Measurements from ENCODE around the gene SEC24A.
A peak's percentile ranks its signal among the peaks of the same experiment; 100 is the strongest.

Gene SEC24A

DNA sequence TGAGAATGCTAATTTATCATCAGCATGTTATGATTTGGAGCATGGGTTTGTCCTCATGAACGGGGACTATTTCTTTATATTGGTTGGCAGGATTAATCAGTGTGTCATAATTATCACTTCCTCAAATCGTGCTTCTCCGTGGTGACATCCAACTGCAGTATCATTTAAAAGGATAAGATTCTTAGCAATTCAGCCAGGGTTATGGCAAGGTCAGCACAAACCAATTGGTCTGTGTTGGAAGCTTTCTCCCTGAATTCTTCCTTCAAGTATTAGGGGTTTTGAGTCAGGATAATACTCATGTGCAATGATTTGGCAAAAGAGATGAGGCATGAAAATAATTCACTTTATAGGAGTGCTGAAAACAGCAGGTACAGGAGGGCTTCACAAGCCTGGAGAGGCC is 84.2 kb downstream of the SEC24A start:
- TF ChIP-seq, protein P1, sequence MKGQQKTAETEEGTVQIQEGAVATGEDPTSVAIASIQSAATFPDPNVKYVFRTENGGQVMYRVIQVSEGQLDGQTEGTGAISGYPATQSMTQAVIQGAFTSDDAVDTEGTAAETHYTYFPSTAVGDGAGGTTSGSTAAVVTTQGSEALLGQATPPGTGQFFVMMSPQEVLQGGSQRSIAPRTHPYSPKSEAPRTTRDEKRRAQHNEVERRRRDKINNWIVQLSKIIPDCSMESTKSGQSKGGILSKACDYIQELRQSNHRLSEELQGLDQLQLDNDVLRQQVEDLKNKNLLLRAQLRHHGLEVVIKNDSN (IDR thresholded peaks at IDR 0.05): no peak
- no peak for TF ChIP-seq EP300 (IDR thresholded peaks at IDR 0.05; ENCODE audit: borderline replicate concordance)
- no peak for TF ChIP-seq FOXM1 (IDR thresholded peaks at IDR 0.05; ENCODE audit: borderline replicate concordance, low read depth)
- no peak for TF ChIP-seq TCF12 (IDR thresholded peaks at IDR 0.05; ENCODE audit: low read depth)
- no peak for TF ChIP-seq EGR1 (IDR thresholded peaks at IDR 0.05)
- TF ChIP-seq, protein P2, sequence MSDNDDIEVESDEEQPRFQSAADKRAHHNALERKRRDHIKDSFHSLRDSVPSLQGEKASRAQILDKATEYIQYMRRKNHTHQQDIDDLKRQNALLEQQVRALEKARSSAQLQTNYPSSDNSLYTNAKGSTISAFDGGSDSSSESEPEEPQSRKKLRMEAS (IDR thresholded peaks at IDR 0.05): no peak
- no peak for TF ChIP-seq CREB1 (IDR thresholded peaks at IDR 0.05; ENCODE audit: low read depth)
- no peak for TF ChIP-seq ZBTB7A (IDR thresholded peaks at IDR 0.05; ENCODE audit: low read depth)
- no peak for TF ChIP-seq RAD21 (IDR thresholded peaks at IDR 0.05; ENCODE audit: low read depth)
- TF ChIP-seq NFIC (IDR thresholded peaks at IDR 0.05): no peak
- no peak for TF ChIP-seq TEAD4 (IDR thresholded peaks at IDR 0.05)
- TF ChIP-seq, protein P3, sequence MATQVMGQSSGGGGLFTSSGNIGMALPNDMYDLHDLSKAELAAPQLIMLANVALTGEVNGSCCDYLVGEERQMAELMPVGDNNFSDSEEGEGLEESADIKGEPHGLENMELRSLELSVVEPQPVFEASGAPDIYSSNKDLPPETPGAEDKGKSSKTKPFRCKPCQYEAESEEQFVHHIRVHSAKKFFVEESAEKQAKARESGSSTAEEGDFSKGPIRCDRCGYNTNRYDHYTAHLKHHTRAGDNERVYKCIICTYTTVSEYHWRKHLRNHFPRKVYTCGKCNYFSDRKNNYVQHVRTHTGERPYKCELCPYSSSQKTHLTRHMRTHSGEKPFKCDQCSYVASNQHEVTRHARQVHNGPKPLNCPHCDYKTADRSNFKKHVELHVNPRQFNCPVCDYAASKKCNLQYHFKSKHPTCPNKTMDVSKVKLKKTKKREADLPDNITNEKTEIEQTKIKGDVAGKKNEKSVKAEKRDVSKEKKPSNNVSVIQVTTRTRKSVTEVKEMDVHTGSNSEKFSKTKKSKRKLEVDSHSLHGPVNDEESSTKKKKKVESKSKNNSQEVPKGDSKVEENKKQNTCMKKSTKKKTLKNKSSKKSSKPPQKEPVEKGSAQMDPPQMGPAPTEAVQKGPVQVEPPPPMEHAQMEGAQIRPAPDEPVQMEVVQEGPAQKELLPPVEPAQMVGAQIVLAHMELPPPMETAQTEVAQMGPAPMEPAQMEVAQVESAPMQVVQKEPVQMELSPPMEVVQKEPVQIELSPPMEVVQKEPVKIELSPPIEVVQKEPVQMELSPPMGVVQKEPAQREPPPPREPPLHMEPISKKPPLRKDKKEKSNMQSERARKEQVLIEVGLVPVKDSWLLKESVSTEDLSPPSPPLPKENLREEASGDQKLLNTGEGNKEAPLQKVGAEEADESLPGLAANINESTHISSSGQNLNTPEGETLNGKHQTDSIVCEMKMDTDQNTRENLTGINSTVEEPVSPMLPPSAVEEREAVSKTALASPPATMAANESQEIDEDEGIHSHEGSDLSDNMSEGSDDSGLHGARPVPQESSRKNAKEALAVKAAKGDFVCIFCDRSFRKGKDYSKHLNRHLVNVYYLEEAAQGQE (IDR thresholded peaks at IDR 0.05; ENCODE audit: low read depth): no peak
- TF ChIP-seq YY1 (IDR thresholded peaks at IDR 0.05; ENCODE audit: low read depth): no peak
- TF ChIP-seq CEBPB (IDR thresholded peaks at IDR 0.05): no peak
- TF ChIP-seq TAF1 (IDR thresholded peaks at IDR 0.05; ENCODE audit: low read depth): no peak

DNA sequence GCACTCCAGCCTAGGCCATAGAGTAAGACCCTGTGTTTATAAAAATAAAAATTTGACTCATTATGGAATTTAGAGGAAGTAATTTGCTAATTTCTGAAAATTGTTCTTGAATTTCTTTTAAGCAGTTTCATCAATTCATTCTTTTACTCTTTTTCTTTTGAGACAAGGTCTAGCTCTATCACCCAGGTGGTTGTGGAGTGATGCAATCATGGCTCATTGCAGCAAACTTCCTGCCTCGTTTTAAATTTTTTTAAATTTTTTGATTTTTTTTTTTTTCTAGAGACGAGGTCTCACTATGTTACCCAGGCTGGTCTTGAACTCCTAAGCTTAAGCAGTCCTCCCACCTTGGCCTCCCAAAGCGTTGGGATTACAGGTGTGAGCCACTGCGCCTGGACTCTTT is 86.7 kb downstream of the SEC24A start:
- TF ChIP-seq, protein P1 (IDR thresholded peaks at IDR 0.05): no peak
- peak; percentile 31; the same call in 1 of the 2 replicates for TF ChIP-seq CEBPB (IDR thresholded peaks at IDR 0.05)

DNA sequence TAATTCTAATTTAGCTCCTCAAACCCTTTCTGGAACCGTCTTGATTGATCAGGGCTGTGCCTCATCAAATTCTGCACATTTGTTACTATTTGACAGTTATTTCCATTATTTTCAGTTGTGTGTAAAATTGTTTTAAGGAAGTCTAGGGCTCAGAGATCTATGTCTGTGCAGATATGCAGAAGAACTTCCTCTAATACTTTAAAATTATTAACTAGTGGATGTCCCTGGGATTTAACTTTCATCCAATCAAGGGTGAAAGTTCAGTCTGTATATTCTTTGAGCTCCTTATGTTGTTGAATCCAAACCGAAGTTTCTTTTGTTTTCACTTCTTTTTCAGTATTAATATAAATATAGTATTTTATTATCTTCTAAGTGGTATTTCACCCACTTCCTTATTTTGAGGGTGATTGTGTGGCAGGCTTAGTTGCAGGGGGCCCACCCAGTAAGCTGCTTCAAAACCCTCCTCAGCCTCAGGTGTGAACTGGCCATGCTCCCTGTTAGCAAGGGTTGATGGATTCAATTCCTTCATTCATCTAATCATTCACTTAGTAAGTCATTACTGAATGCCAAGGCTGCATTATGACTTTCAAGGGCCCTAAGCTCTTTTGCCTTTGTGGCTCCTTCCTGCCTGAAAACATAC is 87.7 kb downstream of the SEC24A start:
- TF ChIP-seq EGR1 (IDR thresholded peaks at IDR 0.05) (no peak), RAD21 (IDR thresholded peaks at IDR 0.05; ENCODE audit: low read depth) (no peak), TEAD4 (IDR thresholded peaks at IDR 0.05) (no peak), YY1 (IDR thresholded peaks at IDR 0.05; ENCODE audit: low read depth) (no peak), CREB1 (IDR thresholded peaks at IDR 0.05; ENCODE audit: low read depth) (no peak), ZBTB7A (IDR thresholded peaks at IDR 0.05; ENCODE audit: low read depth) (no peak), TAF1 (IDR thresholded peaks at IDR 0.05; ENCODE audit: low read depth) (no peak), FOXM1 (IDR thresholded peaks at IDR 0.05; ENCODE audit: borderline replicate concordance, low read depth) (no peak)
- TF ChIP-seq, protein P2 (IDR thresholded peaks at IDR 0.05): no peak
- TF ChIP-seq, protein P1 (IDR thresholded peaks at IDR 0.05): no peak

DNA sequence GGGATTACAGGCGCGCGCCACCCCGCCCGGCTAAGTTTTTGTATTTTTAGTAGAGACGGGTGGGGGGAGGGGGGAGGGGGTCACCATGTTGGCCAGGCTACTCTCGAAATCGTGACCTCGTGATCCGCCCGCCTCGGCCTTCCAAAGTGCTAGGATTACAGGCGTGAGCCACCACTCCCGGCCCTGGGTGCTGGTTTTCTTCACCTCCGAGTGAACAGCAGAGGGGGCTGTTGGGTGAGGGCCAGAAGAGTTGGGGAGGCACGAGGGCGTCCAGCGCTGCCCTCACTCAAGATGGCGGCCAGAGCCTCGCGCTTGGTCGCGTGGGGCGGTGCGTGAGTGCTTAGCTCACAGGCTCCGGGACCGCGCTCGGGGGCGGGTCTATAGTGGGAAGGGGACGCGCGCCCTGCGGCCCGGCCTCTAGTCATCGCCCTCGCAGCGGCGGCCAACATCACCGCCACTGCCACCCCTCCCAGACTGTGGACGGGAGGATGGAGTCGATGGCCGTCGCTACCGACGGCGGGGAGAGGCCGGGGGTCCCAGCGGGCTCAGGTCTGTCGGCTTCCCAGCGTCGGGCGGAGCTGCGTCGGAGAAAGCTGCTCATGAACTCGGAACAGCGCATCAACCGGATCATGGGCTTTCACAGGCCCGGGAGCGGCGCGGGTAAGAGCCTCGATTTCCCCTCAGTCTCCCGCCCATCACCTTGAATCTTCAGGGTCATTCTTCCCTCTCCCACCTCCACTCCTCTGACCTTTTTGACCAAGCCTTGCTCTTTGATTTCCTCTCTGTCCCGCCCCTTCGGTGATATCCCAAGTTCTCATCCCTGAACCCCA is 89.8 kb downstream of the SEC24A start, which contains the start of gene CAMLG:
Gene CAMLG (plus strand): TSS at position 416 of the 830 bp plus-strand sequence. CDS start 73 bp downstream, at position 489.
- TF ChIP-seq, protein P2 (IDR thresholded peaks at IDR 0.05): peak; percentile 94
- TF ChIP-seq FOXM1 (IDR thresholded peaks at IDR 0.05; ENCODE audit: borderline replicate concordance, low read depth): no peak
- TF ChIP-seq YY1 (IDR thresholded peaks at IDR 0.05; ENCODE audit: low read depth): peak; percentile 100
- peak; percentile 48 for TF ChIP-seq RAD21 (IDR thresholded peaks at IDR 0.05; ENCODE audit: low read depth)
- TF ChIP-seq TAF1 (IDR thresholded peaks at IDR 0.05; ENCODE audit: low read depth): peak; percentile 57; the same call in 1 of the 2 replicates
- peak; percentile 92 for TF ChIP-seq CREB1 (IDR thresholded peaks at IDR 0.05; ENCODE audit: low read depth)
- TF ChIP-seq TEAD4 (IDR thresholded peaks at IDR 0.05): no peak
- TF ChIP-seq NFIC (IDR thresholded peaks at IDR 0.05): peak; percentile 30; the same call in 1 of the 2 replicates
- peak; percentile 83 for TF ChIP-seq ZBTB7A (IDR thresholded peaks at IDR 0.05; ENCODE audit: low read depth)
- TF ChIP-seq TCF12 (IDR thresholded peaks at IDR 0.05; ENCODE audit: low read depth): no peak
- TF ChIP-seq, protein P1 (IDR thresholded peaks at IDR 0.05): peak; percentile 93
- TF ChIP-seq EGR1 (IDR thresholded peaks at IDR 0.05): peak; percentile 93

DNA sequence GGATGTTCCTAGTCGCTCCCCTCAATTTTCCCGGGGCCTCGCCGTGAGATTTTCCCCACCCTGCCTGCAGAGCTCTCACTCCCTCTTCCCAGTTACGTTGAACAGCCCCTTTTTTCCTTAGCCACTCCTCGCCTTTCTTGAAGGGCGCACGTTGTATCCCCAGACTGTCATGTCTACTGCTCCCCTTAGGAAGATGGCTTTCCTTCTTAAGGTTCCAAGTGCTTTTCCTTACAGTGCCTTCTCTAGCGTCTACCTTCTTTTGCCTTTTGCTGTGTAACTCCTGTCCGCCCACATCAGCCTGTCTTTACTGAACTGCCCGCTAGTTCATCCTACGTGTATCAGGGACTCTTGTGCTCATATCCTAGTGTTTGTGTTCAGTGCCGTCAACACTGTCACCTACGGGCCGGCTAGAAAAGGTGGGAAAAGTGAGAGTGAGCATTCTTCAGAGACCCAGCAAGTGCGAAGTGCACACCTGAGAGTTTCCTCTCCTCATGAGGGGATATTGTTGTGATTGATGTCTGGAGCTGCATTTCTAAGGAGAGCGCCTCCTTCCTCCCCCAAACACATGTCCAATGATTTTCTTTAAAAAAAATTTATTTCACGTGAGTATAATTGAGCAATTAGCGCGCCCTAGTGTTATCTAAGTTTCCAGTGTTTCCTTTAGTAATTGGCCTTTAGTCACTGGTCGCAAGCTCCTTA is 90.5 kb downstream of the SEC24A start:
- peak; percentile 48; the same call in 1 of the 2 replicates for TF ChIP-seq YY1 (IDR thresholded peaks at IDR 0.05; ENCODE audit: low read depth)
- TF ChIP-seq, protein P1 (IDR thresholded peaks at IDR 0.05): no peak
- TF ChIP-seq, protein P2 (IDR thresholded peaks at IDR 0.05): peak; percentile 90
- 0 out of 2 replicates have a peak, but pooled peaks have one; percentile 15 for TF ChIP-seq EGR1 (IDR thresholded peaks at IDR 0.05)
- TF ChIP-seq RAD21 (IDR thresholded peaks at IDR 0.05; ENCODE audit: low read depth): 0 out of 2 replicates have a peak, but pooled peaks have one; percentile 4
- TF ChIP-seq CEBPB (IDR thresholded peaks at IDR 0.05): no peak
- no peak for TF ChIP-seq NFIC (IDR thresholded peaks at IDR 0.05)
- TF ChIP-seq, protein P3 (IDR thresholded peaks at IDR 0.05; ENCODE audit: low read depth): no peak
- no peak for TF ChIP-seq TEAD4 (IDR thresholded peaks at IDR 0.05)
- TF ChIP-seq TCF12 (IDR thresholded peaks at IDR 0.05; ENCODE audit: low read depth): no peak
